ENCODE data around the gene PRSS1.
"Not testable (repeated sequence)": the region's sequence is repeated elsewhere in the genome, so short reads cannot be mapped to it uniquely, and the experiment has no call there.

PRSS1 gene

GRCh38 chr7:142753366-142753765, 4.1 kb downstream of the PRSS1 start:
- Histone ChIP-seq H3K4me2 (no peak overlapping the region), H3K27me3 (no peaks in the 10 kb centered on the region), H3K27ac (no peak overlapping the region), H3K9me3 (replicated peaks in 1 of 11) (no peaks in the 10 kb centered on the region), H3K4me1 (no peaks in the 10 kb centered on the region), H3K4me3 (no peak overlapping the region), H3K9ac (no peak overlapping the region), H4K20me1 (no peaks in the 10 kb centered on the region), H3K36me3 (no peaks in the 10 kb centered on the region)
- TF ChIP-seq Cebpa-rat (IDR thresholded peaks at IDR 0.05) = no peak

- H3K9me3 ChIP-seq (replicated peaks in 1 of 11); H3K27ac ChIP-seq; H3K27me3 ChIP-seq; H3K36me3 ChIP-seq; H3K9ac ChIP-seq; H3K4me2 ChIP-seq; H3K4me3 ChIP-seq; H3K4me1 ChIP-seq; H4K20me1 ChIP-seq: not testable (repeated sequence)
Observed at GRCh38 chr7:142753925-142754491, 4.7 kb downstream of the PRSS1 start.

GRCh38 chr7:142754681-142755575, 5.7 kb downstream of the PRSS1 start:
- Histone ChIP-seq H3K27ac (no peak overlapping the region), H3K4me1 (no peaks in the 10 kb centered on the region), H3K27me3 (no peaks in the 10 kb centered on the region), H3K9ac (no peak overlapping the region), H3K36me3 (no peaks in the 10 kb centered on the region), H4K20me1 (no peaks in the 10 kb centered on the region), H3K9me3 (replicated peaks in 1 of 11) (no peaks in the 10 kb centered on the region), H3K4me2 (no peak overlapping the region), H3K4me3 (no peak overlapping the region)
- no peak for TF ChIP-seq Cebpa-rat (IDR thresholded peaks at IDR 0.05)

GRCh38 chr7:142758312-142758711, 9.0 kb downstream of the PRSS1 start:
- not testable (repeated sequence) for H3K9ac ChIP-seq; H3K27me3 ChIP-seq; H3K27ac ChIP-seq; H3K4me1 ChIP-seq; H3K4me2 ChIP-seq; H3K36me3 ChIP-seq; H4K20me1 ChIP-seq; H3K4me3 ChIP-seq; H3K9me3 ChIP-seq (replicated peaks in 1 of 11)

GRCh38 chr7:142759433-142759832, 10.2 kb downstream of the PRSS1 start:
- H3K27me3 ChIP-seq = no peaks in the 10 kb centered on the region
- H3K4me2 ChIP-seq = no peak overlapping the region
- no peaks in the 10 kb centered on the region for H3K9me3 ChIP-seq (replicated peaks in 1 of 11)
- H3K36me3 ChIP-seq = no peaks in the 10 kb centered on the region
- H3K27ac ChIP-seq = no peak overlapping the region
- no peak overlapping the region for H3K4me3 ChIP-seq
- H4K20me1 ChIP-seq = no peaks in the 10 kb centered on the region
- H3K4me1 ChIP-seq = peaks cover 0 to 11% (median 6%) of the 10 kb centered on the region in 10 experiments; a peak in 9 of 20 replicates
- H3K9ac ChIP-seq = no peak overlapping the region
- no peak for TF ChIP-seq Cebpa-rat (IDR thresholded peaks at IDR 0.05)

GRCh38 chr7:142760071-142760642, 10.9 kb downstream of the PRSS1 start:
- H3K9me3 ChIP-seq (replicated peaks in 1 of 11) = no peaks in the 10 kb centered on the region
- H3K27me3 ChIP-seq = no peaks in the 10 kb centered on the region
- no peak for TF ChIP-seq Cebpa-rat (IDR thresholded peaks at IDR 0.05)
- no peaks in the 10 kb centered on the region for H3K36me3 ChIP-seq
- no peak overlapping the region for H3K4me2 ChIP-seq
- peaks cover 0 to 11% (median 6%) of the 10 kb centered on the region in 10 experiments; a peak in 9 of 20 replicates for H3K4me1 ChIP-seq
- no peak overlapping the region for H3K27ac ChIP-seq
- no peak overlapping the region for H3K4me3 ChIP-seq
- H4K20me1 ChIP-seq = no peaks in the 10 kb centered on the region
- H3K9ac ChIP-seq = no peak overlapping the region

GRCh38 chr7:142761606-142762005, 12.3 kb downstream of the PRSS1 start:
- H3K27me3 ChIP-seq; H3K9ac ChIP-seq; H3K36me3 ChIP-seq; H3K27ac ChIP-seq; H4K20me1 ChIP-seq; H3K4me2 ChIP-seq; H3K4me3 ChIP-seq; H3K9me3 ChIP-seq (replicated peaks in 1 of 11): not testable (repeated sequence)
- H3K4me1 ChIP-seq = peaks cover 0 to 11% (median 6%) of the 10 kb centered on the region in 10 experiments; a peak in 9 of 20 replicates

GRCh38 chr7:142762104-142762503, 12.8 kb downstream of the PRSS1 start:
- H3K9ac ChIP-seq = no peak overlapping the region
- no peaks in the 10 kb centered on the region for H3K27me3 ChIP-seq
- no peak overlapping the region for H3K4me2 ChIP-seq
- H3K4me1 ChIP-seq = peaks cover 0 to 11% (median 6%) of the 10 kb centered on the region in 10 experiments; a peak in 9 of 20 replicates
- H3K27ac ChIP-seq = no peak overlapping the region
- no peak for TF ChIP-seq Cebpa-rat (IDR thresholded peaks at IDR 0.05)
- no peaks in the 10 kb centered on the region for H3K9me3 ChIP-seq (replicated peaks in 1 of 11)
- no peaks in the 10 kb centered on the region for H4K20me1 ChIP-seq
- no peaks in the 10 kb centered on the region for H3K36me3 ChIP-seq
- H3K4me3 ChIP-seq = no peak overlapping the region

GRCh38 chr7:142767451-142767850, 18.2 kb downstream of the PRSS1 start:
- no peak overlapping the region for H3K9ac ChIP-seq
- H3K4me2 ChIP-seq = no peak overlapping the region
- H3K27me3 ChIP-seq = no peaks in the 10 kb centered on the region

GRCh38 chr7:142767861-142768260, 18.6 kb downstream of the PRSS1 start:
- no peaks in the 10 kb centered on the region for H3K9me3 ChIP-seq (replicated peaks in 1 of 11)
- no peak overlapping the region for H3K9ac ChIP-seq
- H3K36me3 ChIP-seq = no peaks in the 10 kb centered on the region
- peaks cover 0 to 28% (median 17%) of the 10 kb centered on the region in 10 experiments; a peak in 11 of 20 replicates for H3K4me1 ChIP-seq
- no peak overlapping the region for H3K4me3 ChIP-seq
- no peak overlapping the region for H3K27ac ChIP-seq
- H4K20me1 ChIP-seq = no peaks in the 10 kb centered on the region
- TF ChIP-seq Cebpa-rat (IDR thresholded peaks at IDR 0.05) = no peak
- H3K27me3 ChIP-seq = no peaks in the 10 kb centered on the region
- H3K4me2 ChIP-seq = no peak overlapping the region

More at GRCh38 chr7:142767451-142767850, 18.2 kb downstream of the PRSS1 start:
- no peaks in the 10 kb centered on the region for H3K9me3 ChIP-seq (replicated peaks in 1 of 11)
- no peak overlapping the region for H3K27ac ChIP-seq
- H3K36me3 ChIP-seq = no peaks in the 10 kb centered on the region
- H3K4me1 ChIP-seq = peaks cover 0 to 28% (median 17%) of the 10 kb centered on the region in 10 experiments; a peak in 11 of 20 replicates
- H3K4me3 ChIP-seq = no peak overlapping the region
- no peak for TF ChIP-seq Cebpa-rat (IDR thresholded peaks at IDR 0.05)
- no peaks in the 10 kb centered on the region for H4K20me1 ChIP-seq

- not testable (repeated sequence) for H3K9ac ChIP-seq; H3K4me2 ChIP-seq; H3K9me3 ChIP-seq (replicated peaks in 1 of 11); H3K36me3 ChIP-seq; H4K20me1 ChIP-seq; H3K27ac ChIP-seq; H3K4me3 ChIP-seq; H3K27me3 ChIP-seq
- peaks cover 0 to 19% (median 11%) of the 10 kb centered on the region in 10 experiments; a peak in 11 of 20 replicates for H3K4me1 ChIP-seq
Observed at GRCh38 chr7:142768885-142769284, 19.6 kb downstream of the PRSS1 start.

Measured in BLaER1 treated with 17β-estradiol and CSF1 and Interleukin-3, amounts not matched to agents 10 nM and 100 nM (cell line).